Smooth muscle cell (in vitro differentiated cells): ENCODE data around the gene ENOX2. TPM values are rescaled to one million over a fixed set of nuclear protein-coding genes. Genes with fewer than 3 reads are reported as not detected.

ENCODE experiments used
- DNase-seq: peaks from one replicate; lab custom pipeline; 2025; ENCODE audit not compliant: unreplicated experiment; lab: John Stamatoyannopoulos, UW
- H2AFZ ChIP-seq: fragments of 200-600 bp; sonication (generic); 2 replicates; pipeline ENCODE4 v1.6.0; 2016; ENCODE audit warnings: antibody characterized with exemption, low read depth, mild to moderate bottlenecking
- H3F3A ChIP-seq: fragments of 200-600 bp; sonication (generic); 2 replicates; pipeline ENCODE4 v1.6.0; 2017; ENCODE audit warnings: antibody characterized with exemption, low read depth
- H3K27ac ChIP-seq: fragments of 200-600 bp; sonication (generic); 2 replicates; pipeline ENCODE4 v1.5.1; 2016; ENCODE audit warnings: low read depth, mild to moderate bottlenecking
- H3K27me3 ChIP-seq: fragments of 200-600 bp; sonication (generic); 2 replicates; pipeline ENCODE4 v1.6.1; 2016; ENCODE audit warnings: low read depth, mild to moderate bottlenecking
- H3K36me3 ChIP-seq: fragments of 200-600 bp; sonication (generic); 2 replicates; pipeline ENCODE4 v1.5.1; 2016; ENCODE audit warnings: low read depth
- H3K4me1 ChIP-seq: fragments of 200-600 bp; sonication (generic); 2 replicates; pipeline ENCODE4 v1.5.1; 2016; ENCODE audit warnings: low read depth
- H3K4me2 ChIP-seq: fragments of 200-600 bp; sonication (generic); 2 replicates; pipeline ENCODE4 v1.6.0; 2016; ENCODE audit warnings: mild to moderate bottlenecking
- H3K4me3 ChIP-seq: fragments of 200-600 bp; sonication (generic); 2 replicates; pipeline ENCODE4 v1.5.1; 2016; ENCODE audit warnings: mild to moderate bottlenecking
- H3K79me2 ChIP-seq: fragments of 200-600 bp; sonication (generic); 2 replicates; pipeline ENCODE4 v1.6.0; 2016; ENCODE audit warnings: low read depth, mild to moderate bottlenecking
- H3K9ac ChIP-seq: fragments of 200-600 bp; sonication (generic); 2 replicates; pipeline ENCODE4 v1.6.0; 2016; ENCODE audit warnings: low read depth
- H3K9me3 ChIP-seq: fragments of 200-600 bp; sonication (generic); replicated peaks from 2 replicates; pipeline ENCODE4 v1.5.1; 2016; ENCODE audit warnings: low read depth
- H4K20me1 ChIP-seq: fragments of 200-600 bp; sonication (generic); 2 replicates; pipeline ENCODE4 v1.6.0; 2016; ENCODE audit warnings: low read depth
- CTCF ChIP-seq: fragments of 200-600 bp; sonication (generic); IDR thresholded peaks from 2 replicates; pipeline ENCODE4 v1.5.1; 2017; ENCODE audit warnings: borderline replicate concordance, mild to moderate bottlenecking, antibody characterized with exemption; ENCODE audit not compliant: insufficient read depth, poor library complexity, severe bottlenecking
- WGBS: methylation state at CpG from one replicate; pipeline ENCODE4 v1.1.7; 2016; ENCODE audit warnings: low lambda C conversion rate; 5-methylcytosine and 5-hydroxymethylcytosine counted together
- polyA plus RNA-seq: library from polyadenylated mRNA; unstranded; fragments of >200 nt; fragmentation: Nextera tagmentation; extraction: Ambion mirVana; gene quantifications from 2 replicates; pipeline ENCODE4 v1.2.1, GENCODE V29; 2016
- total RNA-seq: library from RNA; depleted of rRNA; stranded (reverse); fragments of >200 nt; gene quantifications from 2 replicates; pipeline ENCODE4 v1.2.3, GENCODE V29; 2014

Gene ENOX2
- total and polyA plus RNA-seq, 2 experiments from 2014 or later = 7.0 to 11.2 TPM

- H3K9ac ChIP-seq = no peak overlapping the region
- H2AFZ ChIP-seq = no peak overlapping the region
- no peaks in the 10 kb centered on the region for H3K4me1 ChIP-seq
- WGBS = 38% methylated on average over 2 of the region's 2 CpGs
- H4K20me1 ChIP-seq = no peaks in the 10 kb centered on the region
- H3K27ac ChIP-seq = no peak overlapping the region
- DNase-seq = no peak
- H3F3A ChIP-seq = no peaks in the 10 kb centered on the region
- no peak overlapping the region for H3K4me2 ChIP-seq
- H3K36me3 ChIP-seq = no peaks in the 10 kb centered on the region
- H3K79me2 ChIP-seq = no peaks in the 10 kb centered on the region
- H3K27me3 ChIP-seq = no peaks in the 10 kb centered on the region
- no peak for TF ChIP-seq CTCF
- no peak overlapping the region for H3K4me3 ChIP-seq
- H3K9me3 ChIP-seq = no peaks in the 10 kb centered on the region
These were observed 156.2 kb downstream of the ENOX2 start for GRCh38 chrX:130746709-130747342.

GRCh38 chrX:130746077-130746476 lies 156.9 kb downstream of the ENOX2 start:
- no peak for TF ChIP-seq CTCF
- H2AFZ ChIP-seq = no peak overlapping the region
- no peaks in the 10 kb centered on the region for H3F3A ChIP-seq
- no peak overlapping the region for H3K4me3 ChIP-seq
- H3K4me1 ChIP-seq = no peaks in the 10 kb centered on the region
- H3K4me2 ChIP-seq = no peak overlapping the region
- 62% methylated on average over 3 of the region's 3 CpGs for WGBS
- DNase-seq = no peak
- no peaks in the 10 kb centered on the region for H3K27me3 ChIP-seq
- no peaks in the 10 kb centered on the region for H3K79me2 ChIP-seq
- no peaks in the 10 kb centered on the region for H4K20me1 ChIP-seq
- no peaks in the 10 kb centered on the region for H3K9me3 ChIP-seq
- no peaks in the 10 kb centered on the region for H3K36me3 ChIP-seq
- no peak overlapping the region for H3K27ac ChIP-seq
- H3K9ac ChIP-seq = no peak overlapping the region

- TF ChIP-seq CTCF = no peak
- Histone ChIP-seq H3K9ac (no peak overlapping the region), H3K4me3 (no peak overlapping the region), H3K4me2 (no peak overlapping the region), H4K20me1 (no peaks in the 10 kb centered on the region), H3K36me3 (no peaks in the 10 kb centered on the region), H3F3A (no peaks in the 10 kb centered on the region), H3K27ac (no peak overlapping the region), H3K4me1 (no peaks in the 10 kb centered on the region), H2AFZ (no peak overlapping the region), H3K9me3 (no peaks in the 10 kb centered on the region), H3K27me3 (no peaks in the 10 kb centered on the region), H3K79me2 (no peaks in the 10 kb centered on the region)
- WGBS = 65% methylated on average over 4 of the region's 4 CpGs
- no peak for DNase-seq
These were observed 161.4 kb downstream of the ENOX2 start for GRCh38 chrX:130741584-130741983.

GRCh38 chrX:130741151-130741550 lies 161.9 kb downstream of the ENOX2 start:
- Histone ChIP-seq H3K9ac (no peak overlapping the region), H3K36me3 (no peaks in the 10 kb centered on the region), H2AFZ (no peak overlapping the region), H3K27me3 (no peaks in the 10 kb centered on the region), H3K9me3 (no peaks in the 10 kb centered on the region), H3F3A (no peaks in the 10 kb centered on the region), H3K4me1 (no peaks in the 10 kb centered on the region), H3K27ac (no peak overlapping the region), H3K4me2 (no peak overlapping the region), H3K79me2 (no peaks in the 10 kb centered on the region), H3K4me3 (no peak overlapping the region), H4K20me1 (no peaks in the 10 kb centered on the region)
- no peak for DNase-seq
- 57% methylated on average over 3 of the region's 3 CpGs for WGBS
- TF ChIP-seq CTCF = no peak
